C4-2B (cell line): ENCODE measurements around the gene SRRM3.
"Not testable (repeated sequence)": the region's sequence is repeated elsewhere in the genome, so short reads cannot be mapped to it uniquely, and the experiment has no call there.

Experiments
- H3K27ac ChIP-seq: fragments of 450-650 bp; 2 replicates; pipeline ENCODE4 v1.5.1; 2017
- CTCF ChIP-seq: fragments of 450-650 bp; conservative IDR thresholded peaks from 2 replicates; pipeline ENCODE4 v1.5.1; 2017; ENCODE audit warnings: mild to moderate bottlenecking
- ZFX ChIP-seq: fragments of 450-650 bp; IDR thresholded peaks from 2 replicates; pipeline ENCODE4 v1.6.1; 2017

SRRM3 gene

GRCh38 chr7:76262683-76263402, 61.1 kb downstream of the SRRM3 start:
- H3K27ac ChIP-seq, result no peak overlapping the region
- TF ChIP-seq ZFX (no peak), CTCF (peak; percentile 96)

GRCh38 chr7:76265299-76265698, 63.6 kb downstream of the SRRM3 start:
- H3K27ac ChIP-seq, result no peak overlapping the region

GRCh38 chr7:76267107-76267893, 65.6 kb downstream of the SRRM3 start:
- TF ChIP-seq ZFX (no peak), CTCF (no peak)
- H3K27ac ChIP-seq, result no peak overlapping the region

More at GRCh38 chr7:76265299-76265698, 63.6 kb downstream of the SRRM3 start:
- TF ChIP-seq ZFX, result no peak
- TF ChIP-seq CTCF, result no peak

- no peak overlapping the region for H3K27ac ChIP-seq
- TF ChIP-seq CTCF (no peak), ZFX (no peak)
Measured at GRCh38 chr7:76267894-76268183, 66.1 kb downstream of the SRRM3 start.

GRCh38 chr7:76268376-76268775, 66.7 kb downstream of the SRRM3 start:
- TF ChIP-seq CTCF (no peak), ZFX (no peak)
- no peak overlapping the region for H3K27ac ChIP-seq

- no peak overlapping the region for H3K27ac ChIP-seq
- TF ChIP-seq ZFX (no peak), CTCF (no peak)
Measured at GRCh38 chr7:76269895-76270294, 68.2 kb downstream of the SRRM3 start.

- H3K27ac ChIP-seq, result not testable (repeated sequence)
Measured at GRCh38 chr7:76271384-76271783, 69.7 kb downstream of the SRRM3 start.
